Astrocyte (in vitro differentiated cells and primary cell): ENCODE measurements around the gene LARGE1.

ENCODE experiments used
- EZH2 ChIP-seq: IDR thresholded peaks from 2 replicates; pipeline ENCODE4 v1.6.1; 2012; ENCODE audit warnings: mild to moderate bottlenecking, low read length, inconsistent platforms; ENCODE audit not compliant: insufficient read depth
- TF ChIP-seq, protein P1 (sequence below): IDR thresholded peaks from 2 replicates; pipeline ENCODE4 v1.5.1; 2011; ENCODE audit warnings: low read depth, mild to moderate bottlenecking, inconsistent platforms, low read length, moderate library complexity; ENCODE audit not compliant: insufficient read depth

DNA sequence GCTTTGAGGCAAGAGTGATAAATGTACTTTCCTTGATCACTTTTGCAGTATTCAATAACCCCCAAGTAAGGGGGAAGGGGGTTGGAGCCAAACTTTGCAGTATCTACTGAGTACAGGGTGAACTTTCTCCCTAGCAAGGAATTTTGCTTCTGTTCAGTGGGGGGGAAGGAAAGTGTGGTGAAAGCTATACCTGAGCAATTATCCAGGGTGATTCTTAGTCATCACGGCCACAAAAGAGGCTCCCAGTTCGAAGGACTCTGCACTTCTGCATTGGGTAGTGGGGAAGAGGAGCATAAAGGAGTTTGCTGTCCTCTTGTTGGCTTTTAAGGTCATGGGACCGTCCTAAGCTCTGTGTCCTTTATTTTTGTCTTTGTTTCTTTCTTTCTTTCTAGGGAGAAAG lies 515.6 kb downstream of the LARGE1 start:
- TF ChIP-seq EZH2, result no peak
- TF ChIP-seq, protein P1, sequence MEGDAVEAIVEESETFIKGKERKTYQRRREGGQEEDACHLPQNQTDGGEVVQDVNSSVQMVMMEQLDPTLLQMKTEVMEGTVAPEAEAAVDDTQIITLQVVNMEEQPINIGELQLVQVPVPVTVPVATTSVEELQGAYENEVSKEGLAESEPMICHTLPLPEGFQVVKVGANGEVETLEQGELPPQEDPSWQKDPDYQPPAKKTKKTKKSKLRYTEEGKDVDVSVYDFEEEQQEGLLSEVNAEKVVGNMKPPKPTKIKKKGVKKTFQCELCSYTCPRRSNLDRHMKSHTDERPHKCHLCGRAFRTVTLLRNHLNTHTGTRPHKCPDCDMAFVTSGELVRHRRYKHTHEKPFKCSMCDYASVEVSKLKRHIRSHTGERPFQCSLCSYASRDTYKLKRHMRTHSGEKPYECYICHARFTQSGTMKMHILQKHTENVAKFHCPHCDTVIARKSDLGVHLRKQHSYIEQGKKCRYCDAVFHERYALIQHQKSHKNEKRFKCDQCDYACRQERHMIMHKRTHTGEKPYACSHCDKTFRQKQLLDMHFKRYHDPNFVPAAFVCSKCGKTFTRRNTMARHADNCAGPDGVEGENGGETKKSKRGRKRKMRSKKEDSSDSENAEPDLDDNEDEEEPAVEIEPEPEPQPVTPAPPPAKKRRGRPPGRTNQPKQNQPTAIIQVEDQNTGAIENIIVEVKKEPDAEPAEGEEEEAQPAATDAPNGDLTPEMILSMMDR, result no peak
